K562 (cell line): ENCODE measurements around the gene LY6G6D. TPM values are rescaled to one million over a fixed set of nuclear protein-coding genes. Genes with fewer than 3 reads are reported as not detected.

Experiments
- FOXK2 ChIP-seq, 2 experiments: fragments of 450-650 bp; IDR thresholded peaks in 1 of 2; conservative IDR thresholded peaks in 1 of 2; 2 replicates each; pipeline ENCODE4 v1.6.1; 2016; ENCODE audit warnings: low read depth in 2 of 2, mild to moderate bottlenecking in 1 of 2
- GABPB2 ChIP-seq: fragments of 250-450 bp; sonication (Bioruptor Pico); conservative IDR thresholded peaks from 2 replicates; pipeline ENCODE4 v1.5.1; 2021; ENCODE audit warnings: mild to moderate bottlenecking
- HDAC8 ChIP-seq: fragments of 450-650 bp; IDR thresholded peaks from 2 replicates; pipeline ENCODE4 v1.6.1; 2016; ENCODE audit warnings: mild to moderate bottlenecking, missing genetic modification characterization, moderate library complexity, missing compliant biosample characterization
- IRF2 ChIP-seq: sonication (generic); formaldehyde crosslinking; IDR thresholded peaks from 2 replicates; pipeline ENCODE4 v1.8.1; 2022; ENCODE audit warnings: mild to moderate bottlenecking, missing genetic modification reagents
- MTF1 ChIP-seq: fragments of 250-450 bp; sonication (Bioruptor Pico); IDR thresholded peaks from 2 replicates; pipeline ENCODE4 v1.9.0; 2021; ENCODE audit warnings: moderate library complexity, mild to moderate bottlenecking, inconsistent platforms, borderline replicate concordance
- MXI1 ChIP-seq: IDR thresholded peaks from 2 replicates; pipeline ENCODE4 v1.6.1; 2011; ENCODE audit warnings: low read depth, mild to moderate bottlenecking, improper control_type of control experiment, low read length
- MYBL2 ChIP-seq, 2 experiments: fragments of 450-650 bp in 1 of 2; sonication (generic) in 1 of 2; formaldehyde crosslinking in 1 of 2; IDR thresholded peaks; 2 replicates each; pipeline versions ENCODE4 v1.6.1 to v1.8.1; 2017 to 2022; ENCODE audit warnings: borderline replicate concordance in 1 of 2, inconsistent platforms in 1 of 2, low read depth in 1 of 2, mild to moderate bottlenecking in 1 of 2, missing genetic modification reagents in 1 of 2, moderate library complexity in 1 of 2
- NFRKB ChIP-seq: fragments of 450-650 bp; IDR thresholded peaks from 2 replicates; pipeline ENCODE4 v1.6.1; 2016; ENCODE audit warnings: low read depth
- SLC30A9 ChIP-seq: fragments of 250-450 bp; sonication (Bioruptor Pico); IDR thresholded peaks from 2 replicates; pipeline ENCODE4 v1.8.0; 2022; ENCODE audit warnings: mild to moderate bottlenecking, moderate library complexity
- TFAM ChIP-seq: fragments of 250-450 bp; sonication (Bioruptor Pico); conservative IDR thresholded peaks from 2 replicates; pipeline ENCODE4 v1.5.0; 2021; ENCODE audit warnings: mild to moderate bottlenecking, moderate library complexity
- ZC3H4 ChIP-seq: sonication (generic); formaldehyde crosslinking; IDR thresholded peaks from 2 replicates; pipeline ENCODE4 v1.9.0; 2021; ENCODE audit warnings: missing genetic modification reagents, borderline replicate concordance
- ZNF197 ChIP-seq: fragments of 200-800 bp; sonication (Bioruptor generic); IDR thresholded peaks from 2 replicates; pipeline ENCODE4 v1.6.1; 2016; ENCODE audit warnings: low read depth, missing genetic modification characterization, missing compliant biosample characterization
- ZNF274 ChIP-seq: IDR thresholded peaks from 2 replicates; pipeline ENCODE4 v1.6.1; 2011; ENCODE audit warnings: low read depth, mild to moderate bottlenecking, low read length, moderate library complexity, borderline replicate concordance
- polyA plus RNA-seq, 8 experiments: library from polyadenylated mRNA; depleted of rRNA in 4 of 8; stranded (reverse) in 5 of 8; unstranded in 3 of 8; fragments of >200 nt; fragmentation: Nextera tagmentation in 2 of 8; fragmentation: Illumina TruSeq in 1 of 8; extraction: Ambion mirVana in 2 of 8; extraction: Trizol in 1 of 8; gene quantifications; 2 replicates each; pipeline versions ENCODE4 v1.2.1 to v1.2.3, GENCODE V29; 2011 to 2014; ENCODE audit warnings: inconsistent platforms in 1 of 8, missing spikeins in 1 of 8
- total RNA-seq, 7 experiments: library from RNA; depleted of rRNA in 6 of 7; stranded (reverse); fragments of >200 nt in 6 of 7; fragmentation: Illumina TruSeq in 2 of 7; extraction: Trizol in 2 of 7; gene quantifications; 2 replicates each; pipeline versions ENCODE4 v1.2.1 to v1.2.3, GENCODE V29; 2011 to 2021; ENCODE audit warnings: low replicate concordance in 1 of 7
- TF ChIP-seq, protein P1 (sequence below): sonication (generic); formaldehyde crosslinking; IDR thresholded peaks from 2 replicates; pipeline ENCODE4 v1.8.0; 2022; ENCODE audit warnings: mild to moderate bottlenecking, missing genetic modification reagents
- TF ChIP-seq, protein P2 (sequence below), 2 experiments: fragments of 450-650 bp in 1 of 2; sonication (generic) in 1 of 2; formaldehyde crosslinking; conservative IDR thresholded peaks; 2 replicates each; pipeline versions ENCODE4 v1.4.0 to v1.8.1; 2020 to 2022; ENCODE audit warnings: mild to moderate bottlenecking in 1 of 2, missing genetic modification reagents in 1 of 2
- TF ChIP-seq, protein P3 (sequence below): IDR thresholded peaks from 3 replicates; pipeline ENCODE4 v1.6.1; 2011; ENCODE audit warnings: borderline replicate concordance, mild to moderate bottlenecking, moderate library complexity; ENCODE audit not compliant: insufficient read length; ENCODE audit errors: extremely low read depth
- TF ChIP-seq, protein P4 (sequence below): fragments of 450-650 bp; IDR thresholded peaks from 2 replicates; pipeline ENCODE4 v1.7.1; 2018; ENCODE audit warnings: mild to moderate bottlenecking, low read depth; ENCODE audit not compliant: partially characterized antibody

LY6G6D gene
- total and polyA plus RNA-seq, 9 of the 15 experiments (the other 6 are each of a cell fraction or from before 2014, with no cell fraction given), result 0.30 to 0.38 TPM; not detected in 7

- TF ChIP-seq, protein P1, sequence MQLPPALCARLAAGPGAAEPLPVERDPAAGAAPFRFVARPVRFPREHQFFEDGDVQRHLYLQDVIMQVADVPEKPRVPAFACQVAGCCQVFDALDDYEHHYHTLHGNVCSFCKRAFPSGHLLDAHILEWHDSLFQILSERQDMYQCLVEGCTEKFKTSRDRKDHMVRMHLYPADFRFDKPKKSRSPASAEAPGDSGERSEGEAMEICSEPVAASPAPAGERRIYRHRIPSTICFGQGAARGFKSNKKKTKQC (CRISPR knock-in tag), result peak; percentile 9
- TF ChIP-seq TFAM (no peak), SLC30A9 (CRISPR knock-in tag) (no peak; the same call in 1 of the 2 replicates), GABPB2 (CRISPR knock-in tag) (peak; percentile 73), NFRKB (peak; percentile 94), IRF2 (no peak), ZNF274 (no peak), ZC3H4 (CRISPR knock-in tag) (no peak), MTF1 (no peak), FOXK2 (conservative IDR thresholded peaks at IDR 0.05 in 1 of 2, IDR thresholded peaks at IDR 0.05 in 1 of 2; ENCODE audit: low read depth in 2 of 2) (peak; percentile 85 to 91), ZNF197 (CRISPR knock-in tag) (no peak), MXI1 (no peak), MYBL2 (IDR thresholded peaks at IDR 0.05; ENCODE audit: low read depth) (no peak), MYBL2 (CRISPR knock-in tag; IDR thresholded peaks at IDR 0.05; ENCODE audit: borderline replicate concordance) (no peak), HDAC8 (tag) (no peak)
- TF ChIP-seq, protein P2, sequence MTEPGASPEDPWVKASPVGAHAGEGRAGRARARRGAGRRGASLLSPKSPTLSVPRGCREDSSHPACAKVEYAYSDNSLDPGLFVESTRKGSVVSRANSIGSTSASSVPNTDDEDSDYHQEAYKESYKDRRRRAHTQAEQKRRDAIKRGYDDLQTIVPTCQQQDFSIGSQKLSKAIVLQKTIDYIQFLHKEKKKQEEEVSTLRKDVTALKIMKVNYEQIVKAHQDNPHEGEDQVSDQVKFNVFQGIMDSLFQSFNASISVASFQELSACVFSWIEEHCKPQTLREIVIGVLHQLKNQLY (CRISPR knock-in tag; conservative IDR thresholded peaks at IDR 0.05), result peak in 1 of 2 experiments; percentile 84; a peak in 2 of 4 replicates
- TF ChIP-seq, protein P3, sequence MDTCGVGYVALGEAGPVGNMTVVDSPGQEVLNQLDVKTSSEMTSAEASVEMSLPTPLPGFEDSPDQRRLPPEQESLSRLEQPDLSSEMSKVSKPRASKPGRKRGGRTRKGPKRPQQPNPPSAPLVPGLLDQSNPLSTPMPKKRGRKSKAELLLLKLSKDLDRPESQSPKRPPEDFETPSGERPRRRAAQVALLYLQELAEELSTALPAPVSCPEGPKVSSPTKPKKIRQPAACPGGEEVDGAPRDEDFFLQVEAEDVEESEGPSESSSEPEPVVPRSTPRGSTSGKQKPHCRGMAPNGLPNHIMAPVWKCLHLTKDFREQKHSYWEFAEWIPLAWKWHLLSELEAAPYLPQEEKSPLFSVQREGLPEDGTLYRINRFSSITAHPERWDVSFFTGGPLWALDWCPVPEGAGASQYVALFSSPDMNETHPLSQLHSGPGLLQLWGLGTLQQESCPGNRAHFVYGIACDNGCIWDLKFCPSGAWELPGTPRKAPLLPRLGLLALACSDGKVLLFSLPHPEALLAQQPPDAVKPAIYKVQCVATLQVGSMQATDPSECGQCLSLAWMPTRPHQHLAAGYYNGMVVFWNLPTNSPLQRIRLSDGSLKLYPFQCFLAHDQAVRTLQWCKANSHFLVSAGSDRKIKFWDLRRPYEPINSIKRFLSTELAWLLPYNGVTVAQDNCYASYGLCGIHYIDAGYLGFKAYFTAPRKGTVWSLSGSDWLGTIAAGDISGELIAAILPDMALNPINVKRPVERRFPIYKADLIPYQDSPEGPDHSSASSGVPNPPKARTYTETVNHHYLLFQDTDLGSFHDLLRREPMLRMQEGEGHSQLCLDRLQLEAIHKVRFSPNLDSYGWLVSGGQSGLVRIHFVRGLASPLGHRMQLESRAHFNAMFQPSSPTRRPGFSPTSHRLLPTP, result no peak
- TF ChIP-seq, protein P4, sequence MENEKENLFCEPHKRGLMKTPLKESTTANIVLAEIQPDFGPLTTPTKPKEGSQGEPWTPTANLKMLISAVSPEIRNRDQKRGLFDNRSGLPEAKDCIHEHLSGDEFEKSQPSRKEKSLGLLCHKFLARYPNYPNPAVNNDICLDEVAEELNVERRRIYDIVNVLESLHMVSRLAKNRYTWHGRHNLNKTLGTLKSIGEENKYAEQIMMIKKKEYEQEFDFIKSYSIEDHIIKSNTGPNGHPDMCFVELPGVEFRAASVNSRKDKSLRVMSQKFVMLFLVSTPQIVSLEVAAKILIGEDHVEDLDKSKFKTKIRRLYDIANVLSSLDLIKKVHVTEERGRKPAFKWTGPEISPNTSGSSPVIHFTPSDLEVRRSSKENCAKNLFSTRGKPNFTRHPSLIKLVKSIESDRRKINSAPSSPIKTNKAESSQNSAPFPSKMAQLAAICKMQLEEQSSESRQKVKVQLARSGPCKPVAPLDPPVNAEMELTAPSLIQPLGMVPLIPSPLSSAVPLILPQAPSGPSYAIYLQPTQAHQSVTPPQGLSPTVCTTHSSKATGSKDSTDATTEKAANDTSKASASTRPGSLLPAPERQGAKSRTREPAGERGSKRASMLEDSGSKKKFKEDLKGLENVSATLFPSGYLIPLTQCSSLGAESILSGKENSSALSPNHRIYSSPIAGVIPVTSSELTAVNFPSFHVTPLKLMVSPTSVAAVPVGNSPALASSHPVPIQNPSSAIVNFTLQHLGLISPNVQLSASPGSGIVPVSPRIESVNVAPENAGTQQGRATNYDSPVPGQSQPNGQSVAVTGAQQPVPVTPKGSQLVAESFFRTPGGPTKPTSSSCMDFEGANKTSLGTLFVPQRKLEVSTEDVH, result peak; percentile 91
These were observed 49.4 kb upstream of the LY6G6D start, which contains the start of gene CSNK2B (continued) for GRCh38 chr6:31665501-31666336.
